RWPE2 (cell line): ENCODE measurements around the gene BCHE.

Experiments
- ATAC-seq: fragments of 200-7000 bp; cut with Tn5 transposase; 3 replicates; pipeline ENCODE4 v1.9.1; 2021; ENCODE audit warnings: low read depth
- DNase-seq: peaks from one replicate; pipeline ENCODE4 v3.0.0-alpha.2; 2020; ENCODE audit warnings: low spot score
- H3K27ac ChIP-seq: fragments of 450-650 bp; 2 replicates; pipeline ENCODE4 v1.5.1; 2017; ENCODE audit warnings: mild to moderate bottlenecking; ENCODE audit not compliant: poor library complexity, severe bottlenecking
- H3K27me3 ChIP-seq: fragments of 250-450 bp; sonication (Bioruptor Pico); 2 replicates; pipeline ENCODE4 v1.5.1; 2021; ENCODE audit warnings: mild to moderate bottlenecking, moderate library complexity; ENCODE audit not compliant: insufficient read depth, poor library complexity, severe bottlenecking
- H3K36me3 ChIP-seq: fragments of 250-450 bp; sonication (Bioruptor Pico); 2 replicates; pipeline ENCODE4 v1.5.1; 2020; ENCODE audit warnings: low read depth, mild to moderate bottlenecking, moderate library complexity
- H3K4me1 ChIP-seq: fragments of 250-450 bp; sonication (Bioruptor Pico); 2 replicates; pipeline ENCODE4 v1.5.1; 2021; ENCODE audit warnings: mild to moderate bottlenecking, moderate library complexity; ENCODE audit not compliant: insufficient read depth, poor library complexity, severe bottlenecking
- H3K4me3 ChIP-seq: fragments of 250-450 bp; sonication (Bioruptor Pico); 2 replicates; pipeline ENCODE4 v1.5.1; 2021; ENCODE audit warnings: mild to moderate bottlenecking, moderate library complexity; ENCODE audit not compliant: severe bottlenecking
- H3K9me3 ChIP-seq: fragments of 250-450 bp; sonication (Bioruptor Pico); 2 replicates; pipeline ENCODE4 v1.5.1; 2021; ENCODE audit warnings: mild to moderate bottlenecking, moderate library complexity; ENCODE audit not compliant: severe bottlenecking
- TF ChIP-seq, protein P1 (sequence below): fragments of 450-650 bp; IDR thresholded peaks from one replicate; pipeline ENCODE4 v1.5.1; 2017; ENCODE audit warnings: mild to moderate bottlenecking, moderate library complexity; ENCODE audit not compliant: poor library complexity, severe bottlenecking

Gene BCHE

GRCh38 chr3:165837058-165837525, at the start of gene BCHE:
Gene BCHE (minus strand): TSS chr3:165837423. CDS start chr3:165831033, 6,390 bp downstream.
- no peaks in the 10 kb centered on the region for H3K36me3 ChIP-seq
- peak; percentile 25; the same call in 1 of the 3 replicates for ATAC-seq
- no peaks in the 10 kb centered on the region for H3K4me1 ChIP-seq
- H3K27ac ChIP-seq = no peak within 1 kb of the TSS
- no peak for DNase-seq
- H3K9me3 ChIP-seq = no peaks in the 10 kb centered on the region
- H3K27me3 ChIP-seq = no peaks in the 10 kb centered on the region
- no peak within 1 kb of the TSS for H3K4me3 ChIP-seq
- TF ChIP-seq, protein P1, sequence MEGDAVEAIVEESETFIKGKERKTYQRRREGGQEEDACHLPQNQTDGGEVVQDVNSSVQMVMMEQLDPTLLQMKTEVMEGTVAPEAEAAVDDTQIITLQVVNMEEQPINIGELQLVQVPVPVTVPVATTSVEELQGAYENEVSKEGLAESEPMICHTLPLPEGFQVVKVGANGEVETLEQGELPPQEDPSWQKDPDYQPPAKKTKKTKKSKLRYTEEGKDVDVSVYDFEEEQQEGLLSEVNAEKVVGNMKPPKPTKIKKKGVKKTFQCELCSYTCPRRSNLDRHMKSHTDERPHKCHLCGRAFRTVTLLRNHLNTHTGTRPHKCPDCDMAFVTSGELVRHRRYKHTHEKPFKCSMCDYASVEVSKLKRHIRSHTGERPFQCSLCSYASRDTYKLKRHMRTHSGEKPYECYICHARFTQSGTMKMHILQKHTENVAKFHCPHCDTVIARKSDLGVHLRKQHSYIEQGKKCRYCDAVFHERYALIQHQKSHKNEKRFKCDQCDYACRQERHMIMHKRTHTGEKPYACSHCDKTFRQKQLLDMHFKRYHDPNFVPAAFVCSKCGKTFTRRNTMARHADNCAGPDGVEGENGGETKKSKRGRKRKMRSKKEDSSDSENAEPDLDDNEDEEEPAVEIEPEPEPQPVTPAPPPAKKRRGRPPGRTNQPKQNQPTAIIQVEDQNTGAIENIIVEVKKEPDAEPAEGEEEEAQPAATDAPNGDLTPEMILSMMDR = no peak

GRCh38 chr3:165885558-165886270, 48.5 kb upstream of the BCHE start:
- H3K9me3 ChIP-seq = no peaks in the 10 kb centered on the region
- H3K4me3 ChIP-seq = no peak overlapping the region
- H3K4me1 ChIP-seq = no peaks in the 10 kb centered on the region
- H3K27me3 ChIP-seq = no peaks in the 10 kb centered on the region
- no peak for ATAC-seq
- TF ChIP-seq, protein P1 = no peak
- no peak for DNase-seq
- no peak overlapping the region for H3K27ac ChIP-seq
- H3K36me3 ChIP-seq = no peaks in the 10 kb centered on the region

GRCh38 chr3:165884518-165884917, 47.3 kb upstream of the BCHE start:
- Histone ChIP-seq H3K9me3 (no peaks in the 10 kb centered on the region), H3K27me3 (no peaks in the 10 kb centered on the region), H3K4me3 (peak overlapping the region; percentile 35), H3K4me1 (no peaks in the 10 kb centered on the region), H3K36me3 (no peaks in the 10 kb centered on the region), H3K27ac (no peak overlapping the region)
- ATAC-seq = peak; percentile 29; the same call in 2 of the 3 replicates
- DNase-seq = no peak
- TF ChIP-seq, protein P1 = no peak

GRCh38 chr3:165883863-165884478, 46.7 kb upstream of the BCHE start:
- no peaks in the 10 kb centered on the region for H3K36me3 ChIP-seq
- DNase-seq (no peak), ATAC-seq (peak; percentile 84)
- no peaks in the 10 kb centered on the region for H3K4me1 ChIP-seq
- H3K27me3 ChIP-seq = no peaks in the 10 kb centered on the region
- TF ChIP-seq, protein P1 = no peak
- no peak overlapping the region for H3K27ac ChIP-seq
- peak overlapping the region; percentile 35 for H3K4me3 ChIP-seq
- H3K9me3 ChIP-seq = no peaks in the 10 kb centered on the region

DNA sequence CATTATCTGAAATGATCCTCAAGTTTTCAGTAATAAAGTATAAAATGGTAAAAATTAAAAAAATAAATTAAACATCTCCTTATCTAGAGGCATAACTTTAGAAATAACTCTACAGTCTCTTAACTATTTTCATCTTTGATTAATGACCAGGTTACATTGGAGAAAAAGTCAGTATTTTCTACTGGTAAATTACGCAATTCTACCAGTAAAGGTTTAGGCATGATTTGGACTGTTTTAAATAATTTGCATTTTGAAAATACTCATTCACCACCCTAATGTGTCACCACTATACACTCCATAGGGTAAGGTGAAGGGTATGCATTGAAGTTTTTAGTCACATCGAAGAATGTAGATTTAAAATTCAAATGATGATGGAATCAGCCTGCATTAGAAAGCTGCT, 45.9 kb upstream of the BCHE start:
- Histone ChIP-seq H3K4me1 (no peaks in the 10 kb centered on the region), H3K36me3 (no peaks in the 10 kb centered on the region), H3K27ac (no peak overlapping the region), H3K9me3 (no peaks in the 10 kb centered on the region), H3K4me3 (no peak overlapping the region), H3K27me3 (no peaks in the 10 kb centered on the region)
- DNase-seq (no peak), ATAC-seq (no peak)
- TF ChIP-seq, protein P1 = no peak
